Measurements from ENCODE around the gene SPIN1. TPM values are rescaled to one million over a fixed set of nuclear protein-coding genes. Genes with fewer than 3 reads are reported as not detected.

Gene SPIN1
- total RNA-seq, 1 experiment from 2014 or later = 59.5 TPM

DNA sequence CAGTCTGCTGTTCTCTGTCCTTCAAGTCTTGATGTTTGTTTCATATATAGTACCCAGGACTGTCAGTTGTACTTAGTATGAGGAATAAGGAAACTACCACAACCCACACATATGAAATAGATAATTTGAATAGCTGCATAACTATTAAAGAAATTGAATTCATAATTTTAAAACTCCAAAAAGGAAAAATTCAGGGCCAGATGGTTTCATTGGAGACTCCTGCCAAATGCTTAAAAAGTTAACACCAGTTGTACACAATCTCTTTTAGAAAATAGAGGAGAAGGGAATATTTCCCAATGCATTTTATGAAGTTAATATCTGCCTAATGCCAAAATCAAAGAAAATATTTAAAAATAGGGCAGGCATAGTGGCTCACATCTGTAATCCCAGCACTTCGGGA is 24.6 kb upstream of the SPIN1 start:
- CTCF ChIA-PET = no interaction called here
- TF ChIP-seq, protein P1, sequence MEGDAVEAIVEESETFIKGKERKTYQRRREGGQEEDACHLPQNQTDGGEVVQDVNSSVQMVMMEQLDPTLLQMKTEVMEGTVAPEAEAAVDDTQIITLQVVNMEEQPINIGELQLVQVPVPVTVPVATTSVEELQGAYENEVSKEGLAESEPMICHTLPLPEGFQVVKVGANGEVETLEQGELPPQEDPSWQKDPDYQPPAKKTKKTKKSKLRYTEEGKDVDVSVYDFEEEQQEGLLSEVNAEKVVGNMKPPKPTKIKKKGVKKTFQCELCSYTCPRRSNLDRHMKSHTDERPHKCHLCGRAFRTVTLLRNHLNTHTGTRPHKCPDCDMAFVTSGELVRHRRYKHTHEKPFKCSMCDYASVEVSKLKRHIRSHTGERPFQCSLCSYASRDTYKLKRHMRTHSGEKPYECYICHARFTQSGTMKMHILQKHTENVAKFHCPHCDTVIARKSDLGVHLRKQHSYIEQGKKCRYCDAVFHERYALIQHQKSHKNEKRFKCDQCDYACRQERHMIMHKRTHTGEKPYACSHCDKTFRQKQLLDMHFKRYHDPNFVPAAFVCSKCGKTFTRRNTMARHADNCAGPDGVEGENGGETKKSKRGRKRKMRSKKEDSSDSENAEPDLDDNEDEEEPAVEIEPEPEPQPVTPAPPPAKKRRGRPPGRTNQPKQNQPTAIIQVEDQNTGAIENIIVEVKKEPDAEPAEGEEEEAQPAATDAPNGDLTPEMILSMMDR (IDR thresholded peaks at IDR 0.05; ENCODE audit: unreplicated experiment) = no peak
- Mint-ChIP-seq H3K27ac (ENCODE audit: unreplicated experiment) (no peak overlapping the region), H3K4me3 (ENCODE audit: low read depth, unreplicated experiment) (no peak overlapping the region), H3K9me3 (ENCODE audit: low read depth, unreplicated experiment) (peaks cover 6% of the 10 kb centered on the region), H3K27me3 (ENCODE audit: unreplicated experiment) (no peaks in the 10 kb centered on the region), H3K4me1 (ENCODE audit: low read depth, unreplicated experiment) (peaks cover 9% of the 10 kb centered on the region), H3K36me3 (ENCODE audit: insufficient read depth, unreplicated experiment) (peaks cover 4% of the 10 kb centered on the region)
- no peak for DNase-seq
- BruUV-seq (replicated peaks) = no TSS peak
- intact Hi-C loops (cut with micrococcal nuclease; ENCODE audit: unreplicated experiment) = no loop called here

DNA sequence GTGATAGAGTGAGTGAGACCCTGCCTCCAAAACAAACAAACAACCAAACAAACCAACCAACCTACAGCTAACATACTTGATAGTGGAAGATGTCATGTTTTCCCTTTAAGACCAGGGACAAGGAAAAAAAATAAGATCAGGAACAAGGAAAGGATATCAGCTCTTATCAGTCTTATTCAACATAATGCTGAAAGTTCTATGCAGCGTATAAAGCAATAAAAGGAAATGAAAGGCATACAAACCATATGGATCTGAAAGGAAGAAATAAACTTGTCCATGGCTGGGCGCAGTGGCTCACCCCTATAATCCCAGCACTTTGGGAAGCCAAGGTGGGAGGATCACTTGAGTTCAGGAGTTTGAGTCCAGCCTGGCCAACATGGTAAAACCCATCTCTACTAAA is 23.5 kb upstream of the SPIN1 start:
- Mint-ChIP-seq H3K36me3 (ENCODE audit: insufficient read depth, unreplicated experiment) (peaks cover 4% of the 10 kb centered on the region), H3K9me3 (ENCODE audit: low read depth, unreplicated experiment) (peaks cover 6% of the 10 kb centered on the region), H3K4me1 (ENCODE audit: low read depth, unreplicated experiment) (peaks cover 9% of the 10 kb centered on the region), H3K4me3 (ENCODE audit: low read depth, unreplicated experiment) (no peak overlapping the region), H3K27me3 (ENCODE audit: unreplicated experiment) (no peaks in the 10 kb centered on the region), H3K27ac (ENCODE audit: unreplicated experiment) (no peak overlapping the region)
- BruUV-seq (replicated peaks) = no TSS peak
- CTCF ChIA-PET = no interaction called here
- no peak for DNase-seq
- TF ChIP-seq, protein P1 (IDR thresholded peaks at IDR 0.05; ENCODE audit: unreplicated experiment) = no peak
- intact Hi-C loops (cut with micrococcal nuclease; ENCODE audit: unreplicated experiment) = no loop called here

DNA sequence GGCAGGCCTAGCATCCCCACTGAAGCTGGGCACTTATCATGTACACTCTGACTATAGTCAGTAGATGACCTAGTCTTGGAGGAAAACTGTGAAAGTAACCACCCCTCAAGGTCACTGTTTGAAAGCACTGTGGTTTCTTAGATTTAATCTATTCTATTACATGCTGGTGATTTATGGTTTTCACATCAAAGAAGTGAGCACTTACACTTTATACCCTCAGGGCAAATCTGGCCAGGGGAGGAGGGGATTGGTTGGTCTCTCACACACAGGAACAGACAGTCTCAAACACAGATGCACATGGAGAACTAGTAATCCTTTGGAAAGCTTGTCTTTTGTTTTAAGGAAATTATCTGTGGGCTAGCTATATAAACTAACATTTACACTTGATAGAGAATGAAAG is 17.9 kb upstream of the SPIN1 start:
- Mint-ChIP-seq H3K4me1 (ENCODE audit: low read depth, unreplicated experiment) (peaks cover 15% of the 10 kb centered on the region), H3K27ac (ENCODE audit: unreplicated experiment) (no peak overlapping the region), H3K27me3 (ENCODE audit: unreplicated experiment) (no peaks in the 10 kb centered on the region), H3K9me3 (ENCODE audit: low read depth, unreplicated experiment) (peaks cover 6% of the 10 kb centered on the region), H3K4me3 (ENCODE audit: low read depth, unreplicated experiment) (no peak overlapping the region), H3K36me3 (ENCODE audit: insufficient read depth, unreplicated experiment) (peaks cover 4% of the 10 kb centered on the region)
- DNase-seq = no peak
- TF ChIP-seq, protein P1 (IDR thresholded peaks at IDR 0.05; ENCODE audit: unreplicated experiment) = no peak
- intact Hi-C loops (cut with micrococcal nuclease; ENCODE audit: unreplicated experiment) = no loop called here
- BruUV-seq (replicated peaks) = no TSS peak
- CTCF ChIA-PET = no interaction called here

DNA sequence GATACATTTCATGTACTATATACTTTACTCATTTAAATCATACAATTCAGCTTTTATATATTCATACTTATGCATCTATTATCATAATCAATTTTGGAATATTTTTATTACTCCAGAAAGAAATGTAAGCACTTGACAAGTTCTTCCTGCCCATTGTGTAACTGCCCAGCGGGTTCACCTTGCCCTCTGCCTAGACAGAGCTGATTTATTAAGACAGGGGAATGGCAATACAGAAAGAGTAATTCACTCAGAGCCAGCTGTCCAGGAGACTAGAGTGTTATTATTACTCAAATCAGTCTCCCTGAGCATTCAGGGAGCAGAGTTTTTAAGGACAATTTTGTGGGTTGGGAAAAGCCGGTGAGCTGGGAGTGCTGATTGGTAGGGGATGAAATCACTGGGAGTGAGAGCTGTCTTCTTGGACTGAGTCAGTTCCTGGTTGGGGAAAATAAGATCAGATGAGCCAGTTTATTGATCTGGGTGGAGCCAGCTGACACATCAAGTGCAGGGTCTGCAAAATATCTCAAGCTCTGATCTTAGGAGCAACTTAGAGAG is 16.1 kb upstream of the SPIN1 start:
- no TSS peak for BruUV-seq (replicated peaks)
- DNase-seq = no peak
- CTCF ChIA-PET = no interaction called here
- Mint-ChIP-seq H3K27me3 (ENCODE audit: unreplicated experiment) (no peaks in the 10 kb centered on the region), H3K27ac (ENCODE audit: unreplicated experiment) (no peak overlapping the region), H3K36me3 (ENCODE audit: insufficient read depth, unreplicated experiment) (no peaks in the 10 kb centered on the region), H3K4me1 (ENCODE audit: low read depth, unreplicated experiment) (peaks cover 15% of the 10 kb centered on the region), H3K9me3 (ENCODE audit: low read depth, unreplicated experiment) (peaks cover 4% of the 10 kb centered on the region), H3K4me3 (ENCODE audit: low read depth, unreplicated experiment) (no peak overlapping the region)
- intact Hi-C loops (cut with micrococcal nuclease; ENCODE audit: unreplicated experiment) = no loop called here
- TF ChIP-seq, protein P1 (IDR thresholded peaks at IDR 0.05; ENCODE audit: unreplicated experiment) = no peak
